ENCODE measurements around the gene SUGCT.
"Not testable (repeated sequence)": the region's sequence is repeated elsewhere in the genome, so short reads cannot be mapped to it uniquely, and the experiment has no call there.

Gene SUGCT

GRCh38 chr7:40263752-40264390 lies 129.1 kb downstream of the SUGCT start:
- no peak for DNase-seq (ENCODE audit: low read depth)

GRCh38 chr7:40267583-40267982 lies 132.8 kb downstream of the SUGCT start:
- no peak for DNase-seq (ENCODE audit: low read depth)

GRCh38 chr7:40268810-40269209 lies 134.0 kb downstream of the SUGCT start:
- not testable (repeated sequence) for DNase-seq (ENCODE audit: low read depth)

- DNase-seq (ENCODE audit: low read depth): no peak
These were observed 141.3 kb downstream of the SUGCT start for GRCh38 chr7:40276061-40276460.

GRCh38 chr7:40279991-40280390 lies 145.2 kb downstream of the SUGCT start:
- DNase-seq (ENCODE audit: low read depth): no peak

GRCh38 chr7:40282858-40283257 lies 148.1 kb downstream of the SUGCT start:
- DNase-seq (ENCODE audit: low read depth): no peak

GRCh38 chr7:40283391-40283790 lies 148.6 kb downstream of the SUGCT start:
- DNase-seq (ENCODE audit: low read depth): no peak

GRCh38 chr7:40288827-40289226 lies 154.0 kb downstream of the SUGCT start:
- no peak for DNase-seq (ENCODE audit: low read depth)

- DNase-seq (ENCODE audit: low read depth): no peak
These were observed 163.0 kb downstream of the SUGCT start for GRCh38 chr7:40297741-40298311.

GRCh38 chr7:40298421-40298820 lies 163.6 kb downstream of the SUGCT start:
- no peak for DNase-seq (ENCODE audit: low read depth)

- DNase-seq (ENCODE audit: low read depth): no peak
These were observed 164.3 kb downstream of the SUGCT start for GRCh38 chr7:40299097-40299496.

- DNase-seq (ENCODE audit: low read depth): no peak
These were observed 165.4 kb downstream of the SUGCT start for GRCh38 chr7:40300146-40300670.

GRCh38 chr7:40301486-40302068 lies 166.8 kb downstream of the SUGCT start:
- no peak for DNase-seq (ENCODE audit: low read depth)

GRCh38 chr7:40303996-40304395 lies 169.2 kb downstream of the SUGCT start:
- DNase-seq (ENCODE audit: low read depth): no peak

GRCh38 chr7:40305229-40305628 lies 170.4 kb downstream of the SUGCT start:
- DNase-seq (ENCODE audit: low read depth): no peak

GRCh38 chr7:40306025-40306424 lies 171.2 kb downstream of the SUGCT start:
- no peak for DNase-seq (ENCODE audit: low read depth)

- no peak for DNase-seq (ENCODE audit: low read depth)
These were observed 171.8 kb downstream of the SUGCT start for GRCh38 chr7:40306596-40306995.

- DNase-seq (ENCODE audit: low read depth): no peak
These were observed 175.5 kb downstream of the SUGCT start for GRCh38 chr7:40310258-40310657.

GRCh38 chr7:40311307-40311706 lies 176.5 kb downstream of the SUGCT start:
- no peak for DNase-seq (ENCODE audit: low read depth)

GRCh38 chr7:40315277-40315676 lies 180.5 kb downstream of the SUGCT start:
- DNase-seq (ENCODE audit: low read depth): no peak

GRCh38 chr7:40316176-40316575 lies 181.4 kb downstream of the SUGCT start:
- no peak for DNase-seq (ENCODE audit: low read depth)

- DNase-seq (ENCODE audit: low read depth): no peak
These were observed 190.1 kb downstream of the SUGCT start for GRCh38 chr7:40324914-40325313.

GRCh38 chr7:40327113-40327512 lies 192.3 kb downstream of the SUGCT start:
- no peak for DNase-seq (ENCODE audit: low read depth)

- no peak for DNase-seq (ENCODE audit: low read depth)
These were observed 193.1 kb downstream of the SUGCT start for GRCh38 chr7:40327873-40328272.
